H1 (cell line): ENCODE data around the gene GALNTL6. TPM values are rescaled to one million over a fixed set of nuclear protein-coding genes. Genes with fewer than 3 reads are reported as not detected.

Experiments
- CTCF ChIA-PET: fragments of 300-600 bp; sonication (Branson Sonifier 250); formaldehyde crosslinking; loops from one replicate; lab custom pipeline; 2021; ENCODE audit not compliant: partially characterized antibody; lab: Charles Lee
- POLR2A ChIA-PET: fragments of 300-600 bp; sonication (Branson Sonifier 250); formaldehyde crosslinking; loops from one replicate; lab custom pipeline; 2021; ENCODE audit warnings: inconsistent platforms; ENCODE audit not compliant: partially characterized antibody; lab: Charles Lee
- DNase-seq, 2 experiments: peaks; one replicate each; pipeline versions ENCODE4 v3.0.0 to v3.0.0-alpha.2; 2010 to 2022; ENCODE audit warnings: low spot score in 2 of 2, low read depth in 1 of 2, mixed read lengths in 1 of 2
- FAIRE-seq: peaks from 2 replicates; lab custom pipeline; 2011; peaks lifted over from hg19 to GRCh38; lab: Jason Lieb, UNC
- H2AFZ ChIP-seq: 2 replicates; pipeline ENCODE4 v1.8.1; 2012; ENCODE audit warnings: low read length, inconsistent platforms
- H2AK5ac ChIP-seq: 2 replicates; pipeline ENCODE4 v1.6.1; 2013; ENCODE audit warnings: low read depth, low read length
- H2BK120ac ChIP-seq: replicated peaks from 2 replicates; pipeline ENCODE3; 2013; ENCODE audit warnings: low read depth, low read length, inconsistent platforms
- H2BK12ac ChIP-seq: 2 replicates; pipeline ENCODE4 v1.6.1; 2013; ENCODE audit warnings: low read depth, low read length
- H2BK15ac ChIP-seq: 2 replicates; pipeline ENCODE4 v1.6.1; 2013; ENCODE audit warnings: low read length
- H2BK20ac ChIP-seq: 2 replicates; pipeline ENCODE4 v1.6.1; 2013; ENCODE audit warnings: low read length
- H2BK5ac ChIP-seq: 2 replicates; pipeline ENCODE4 v1.6.1; 2013; ENCODE audit warnings: low read depth, low read length
- H3K14ac ChIP-seq: 2 replicates; pipeline ENCODE4 v1.6.1; 2013; ENCODE audit warnings: inconsistent platforms; ENCODE audit not compliant: insufficient read length
- H3K18ac ChIP-seq: 2 replicates; pipeline ENCODE4 v1.6.1; 2013; ENCODE audit warnings: low read length; ENCODE audit errors: extremely low read depth
- H3K23ac ChIP-seq: 2 replicates; pipeline ENCODE4 v1.6.1; 2013; ENCODE audit warnings: inconsistent platforms; ENCODE audit not compliant: insufficient read length
- H3K23me2 ChIP-seq: 2 replicates; pipeline ENCODE4 v1.6.1; 2013; ENCODE audit warnings: low read depth, low read length
- H3K27ac ChIP-seq: 2 replicates; pipeline ENCODE4 v1.6.1; 2011; ENCODE audit warnings: low read depth, low read length, inconsistent platforms
- H3K27me3 ChIP-seq, 4 experiments: replicated peaks in 1 of 4; 1 replicate in 1 of 4; 2 replicates in 3 of 4; pipeline versions ENCODE4 v1.6.1 to v1.8.1; 2011 to 2013; ENCODE audit warnings: low read length in 3 of 4, mild to moderate bottlenecking in 3 of 4, inconsistent platforms in 2 of 4, mixed read lengths in 2 of 4, moderate library complexity in 1 of 4; ENCODE audit not compliant: control insufficient read depth in 3 of 4, insufficient read depth in 3 of 4; ENCODE audit errors: extremely low read depth in 1 of 4
- H3K36me3 ChIP-seq, 4 experiments: 2 replicates each; pipeline versions ENCODE4 v1.6.1 to v1.8.1; 2011 to 2013; ENCODE audit warnings: mild to moderate bottlenecking in 4 of 4, low read length in 3 of 4, moderate library complexity in 2 of 4, control low read depth in 1 of 4, inconsistent platforms in 1 of 4; ENCODE audit not compliant: insufficient read depth in 4 of 4, control insufficient read depth in 2 of 4
- H3K4ac ChIP-seq: replicated peaks from 2 replicates; pipeline ENCODE3; 2013; ENCODE audit warnings: low read length, low read depth, mixed read lengths, inconsistent platforms; ENCODE audit not compliant: insufficient read length
- H3K4me1 ChIP-seq, 4 experiments: replicated peaks in 1 of 4; 1 replicate in 1 of 4; 2 replicates in 3 of 4; pipeline versions ENCODE4 v1.6.1 to v1.8.1; 2011 to 2013; ENCODE audit warnings: low read length in 3 of 4, inconsistent platforms in 2 of 4, mixed read lengths in 1 of 4; ENCODE audit not compliant: insufficient read depth in 4 of 4, control insufficient read depth in 3 of 4
- H3K4me2 ChIP-seq, 2 experiments: 2 replicates each; pipeline versions ENCODE4 v1.6.1 to v1.8.1; 2011 to 2013; ENCODE audit warnings: low read depth in 2 of 2, low read length in 2 of 2, control low read depth in 1 of 2, inconsistent platforms in 1 of 2, mild to moderate bottlenecking in 1 of 2; ENCODE audit not compliant: insufficient read depth in 1 of 2
- H3K4me3 ChIP-seq, 4 experiments: fragments of 200-600, 300-600 bp in 1 of 4; sonication (generic), shearing (Covaris generic), sonication (Bioruptor Twin) in 1 of 4; 2 replicates each; pipeline versions ENCODE4 v1.5.1 to v1.8.1; 2011 to 2016; ENCODE audit warnings: low read length in 4 of 4, low read depth in 3 of 4, control low read depth in 2 of 4, inconsistent platforms in 2 of 4, mild to moderate bottlenecking in 2 of 4, mixed read lengths in 1 of 4, moderate library complexity in 1 of 4; ENCODE audit not compliant: insufficient read depth in 2 of 4; ENCODE audit errors: extremely low read depth in 1 of 4
- H3K56ac ChIP-seq: replicated peaks from 2 replicates; pipeline ENCODE3; 2013; ENCODE audit warnings: low read depth, mild to moderate bottlenecking, mixed read lengths, low read length, inconsistent platforms; ENCODE audit not compliant: insufficient read length
- H3K79me1 ChIP-seq: 2 replicates; pipeline ENCODE4 v1.6.1; 2013; ENCODE audit warnings: low read depth, low read length, control low read depth
- H3K79me2 ChIP-seq, 2 experiments: 2 replicates each; pipeline versions ENCODE4 v1.6.1 to v1.8.1; 2012 to 2013; ENCODE audit warnings: low read length in 2 of 2, mild to moderate bottlenecking in 2 of 2, inconsistent platforms in 1 of 2; ENCODE audit not compliant: insufficient read depth in 2 of 2, control insufficient read depth in 1 of 2
- H3K9ac ChIP-seq, 4 experiments: replicated peaks in 1 of 4; 1 replicate in 1 of 4; 2 replicates in 3 of 4; pipeline versions ENCODE4 v1.6.1 to v1.8.1; 2011 to 2013; ENCODE audit warnings: low read depth in 3 of 4, low read length in 3 of 4, control low read depth in 2 of 4, mild to moderate bottlenecking in 2 of 4, moderate library complexity in 2 of 4, inconsistent platforms in 1 of 4; ENCODE audit errors: extremely low read depth in 1 of 4
- H3K9me3 ChIP-seq, 2 experiments: 2 replicates each; pipeline versions ENCODE4 v1.6.1 to v1.8.1; 2012 to 2013; ENCODE audit warnings: mild to moderate bottlenecking in 2 of 2, moderate library complexity in 2 of 2, control low read depth in 1 of 2, inconsistent platforms in 1 of 2, low read depth in 1 of 2, low read length in 1 of 2, mixed read lengths in 1 of 2; ENCODE audit not compliant: insufficient read depth in 2 of 2
- H4K20me1 ChIP-seq, 2 experiments: replicated peaks in 1 of 2; 2 replicates each; pipeline versions ENCODE3 to v1.8.1; 2011 to 2013; ENCODE audit warnings: inconsistent platforms in 2 of 2, low read length in 2 of 2, mild to moderate bottlenecking in 1 of 2; ENCODE audit not compliant: insufficient read depth in 2 of 2, control insufficient read depth in 1 of 2
- H4K5ac ChIP-seq: 2 replicates; pipeline ENCODE4 v1.6.1; 2013; ENCODE audit warnings: low read length, low read depth, mixed read lengths, inconsistent platforms; ENCODE audit not compliant: insufficient read length
- H4K8ac ChIP-seq: 2 replicates; pipeline ENCODE4 v1.8.0; 2013; ENCODE audit warnings: mild to moderate bottlenecking, moderate library complexity, low read length, inconsistent platforms; ENCODE audit not compliant: insufficient read depth; ENCODE audit errors: extremely low read depth
- H4K91ac ChIP-seq: replicated peaks from 2 replicates; pipeline ENCODE3; 2013; ENCODE audit warnings: low read length, mixed read lengths, inconsistent platforms; ENCODE audit not compliant: insufficient read length
- SIX5 ChIP-seq: IDR thresholded peaks from 2 replicates; pipeline ENCODE4 v1.6.1; 2011; ENCODE audit warnings: mild to moderate bottlenecking, low read depth, low read length
- WGBS, 2 experiments: shearing (Covaris generic) in 1 of 2; methylation state at CpG; one replicate each; pipeline versions ENCODE4 v1.1.6 to v1.1.7; 2013 to 2015; ENCODE audit warnings: low lambda C conversion rate in 2 of 2, mixed read lengths in 2 of 2, inconsistent platforms in 1 of 2, low coverage in 1 of 2, missing lambda C conversion rate in 1 of 2; ENCODE audit not compliant: insufficient replicate concordance in 2 of 2, insufficient coverage in 1 of 2, insufficient read length in 1 of 2; ENCODE audit errors: extremely low coverage in 1 of 2, missing lambda C conversion rate in 1 of 2; 5-methylcytosine and 5-hydroxymethylcytosine counted together
- polyA plus RNA-seq, 7 experiments: library from polyadenylated mRNA; depleted of rRNA in 3 of 7; stranded (reverse) in 5 of 7; unstranded in 2 of 7; fragments of >200 nt in 5 of 7; fragments of 200-250 nt in 2 of 7; gene quantifications; 1 replicate in 5 of 7; 2 replicates in 1 of 7; 4 replicates in 1 of 7; pipeline versions ENCODE4 v1.2.1 to v1.2.3, GENCODE V29; 2011 to 2013; ENCODE audit warnings: missing spikeins in 2 of 7, mixed read lengths in 2 of 7
- total RNA-seq: library from RNA; stranded (reverse); fragmentation: NEBNext Ultra II Directional; extraction: Animal tissue kit (Norgen Biotek cat#: 25700); gene quantifications from 2 replicates; pipeline ENCODE4 v1.2.1, GENCODE V29; 2021

Gene GALNTL6
- total and polyA plus RNA-seq, 2 of the 8 experiments (the other 6 are each of a cell fraction or from before 2014, with no cell fraction given): 0.03 to 0.32 TPM

DNA sequence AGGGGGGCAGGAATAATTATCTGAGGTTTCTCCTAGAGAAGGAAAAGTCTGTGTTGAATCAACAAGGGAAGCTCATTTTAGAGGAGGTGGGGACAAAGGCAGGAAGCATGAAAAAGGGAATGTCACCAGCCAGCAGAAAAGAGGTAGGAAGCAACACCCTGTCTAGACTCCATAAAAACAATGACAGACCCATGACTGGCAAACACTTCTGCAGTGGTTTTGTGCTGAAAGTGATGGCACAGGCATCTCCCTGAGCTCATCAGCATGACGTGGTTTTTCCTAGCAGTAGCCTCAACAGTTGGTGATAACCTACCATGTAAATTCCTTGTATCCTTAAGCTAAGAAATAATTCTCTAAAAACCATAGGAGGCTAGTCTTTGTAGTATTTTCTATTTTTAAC, 1244.7 kb downstream of the GALNTL6 start:
- Histone ChIP-seq H4K91ac (no peak overlapping the region), H3K9ac (no peak overlapping the region), H2AFZ (no peak overlapping the region), H3K79me2 (no peaks in the 10 kb centered on the region), H3K14ac (no peak overlapping the region), H3K4me1 (peaks cover 0 to 5% (median 0%) of the 10 kb centered on the region in 4 experiments; a peak in 2 of 7 replicates), H3K4ac (no peak overlapping the region), H3K56ac (no peak overlapping the region), H4K20me1 (no peaks in the 10 kb centered on the region), H3K9me3 (peaks cover 0 to 3% of the 10 kb centered on the region in 2 experiments; a peak in 1 of 4 replicates), H2BK5ac (no peak overlapping the region), H2BK15ac (no peak overlapping the region), H3K4me2 (no peak overlapping the region), H3K18ac (no peak overlapping the region), H3K27ac (no peak overlapping the region), H3K4me3 (no peak overlapping the region), H2BK20ac (no peak overlapping the region), H2BK120ac (no peak overlapping the region), H2AK5ac (no peak overlapping the region), H3K36me3 (0 out of 8 replicates have a peak, but pooled peaks cover 0 to 4% (median 0%) of the 10 kb centered on the region in 4 experiments), H4K5ac (no peak overlapping the region), H4K8ac (no peak overlapping the region), H2BK12ac (no peak overlapping the region), H3K23ac (no peak overlapping the region), H3K23me2 (no peaks in the 10 kb centered on the region), H3K27me3 (no peaks in the 10 kb centered on the region), H3K79me1 (no peaks in the 10 kb centered on the region)
- DNase-seq: no peak
- POLR2A ChIA-PET: interaction anchor here (0.6 kb wide), 1 partner anchor 604 kb away, joined by 4 read pairs; no protein-coding TSS in a partner anchor
- FAIRE-seq: no peak
- TF ChIP-seq SIX5: no peak
- 84% methylated on average over 1 of the region's 1 CpG; no CpG with 5 or more reads in 1 of the 2 experiments for WGBS, 2 experiments
- CTCF ChIA-PET: interaction anchor here (0.9 to 6.8 kb wide), 7 partner anchors 9 to 230 kb away, joined by 3 to 39 read pairs (median 4); no protein-coding TSS in a partner anchor
